GM12878 (cell line): Measurements from ENCODE around the gene IFI27L2. TPM values are rescaled to one million over a fixed set of nuclear protein-coding genes. Genes with fewer than 3 reads are reported as not detected.

ENCODE experiments used
- CBX5 ChIP-seq: sonication (generic); IDR thresholded peaks from 2 replicates; pipeline ENCODE4 v1.6.1; 2016; ENCODE audit warnings: low read depth, moderate library complexity, mild to moderate bottlenecking, inconsistent platforms
- DPF2 ChIP-seq: fragments of 450-650 bp; IDR thresholded peaks from 2 replicates; pipeline ENCODE4 v1.6.1; 2017; ENCODE audit warnings: mild to moderate bottlenecking
- JUNB ChIP-seq: IDR thresholded peaks from 2 replicates; pipeline ENCODE4 v1.6.1; 2016; ENCODE audit warnings: antibody characterized with exemption, mild to moderate bottlenecking
- PAX8 ChIP-seq: fragments of 450-650 bp; IDR thresholded peaks from 2 replicates; pipeline ENCODE4 v1.6.1; 2017; ENCODE audit warnings: mild to moderate bottlenecking, moderate library complexity
- SIN3A ChIP-seq: IDR thresholded peaks from 2 replicates; pipeline ENCODE4 v1.6.1; 2012; ENCODE audit warnings: low read depth, low read length, improper control_type of control experiment
- SMC3 ChIP-seq: IDR thresholded peaks from 2 replicates; pipeline ENCODE4 v1.6.1; 2011; ENCODE audit warnings: low read length, improper control_type of control experiment, borderline replicate concordance
- ZBED1 ChIP-seq: IDR thresholded peaks from 2 replicates; pipeline ENCODE4 v1.6.1; 2016; ENCODE audit warnings: borderline replicate concordance
- ZNF217 ChIP-seq: fragments of 450-650 bp; IDR thresholded peaks from 2 replicates; pipeline ENCODE4 v1.6.1; 2017; ENCODE audit warnings: antibody characterized with exemption, mild to moderate bottlenecking
- polyA plus RNA-seq, 11 experiments: library from polyadenylated mRNA; depleted of rRNA in 4 of 11; unstranded in 6 of 11; stranded (reverse) in 5 of 11; fragments of >200 nt; fragmentation: Nextera tagmentation in 4 of 11; fragmentation: Illumina TruSeq in 1 of 11; extraction: Ambion mirVana in 4 of 11; extraction: Trizol in 1 of 11; gene quantifications; 1 replicate in 1 of 11; 2 replicates in 10 of 11; pipeline versions ENCODE4 v1.2.1 to v1.2.3, GENCODE V29; 2011 to 2016; ENCODE audit warnings: inconsistent platforms in 2 of 11, missing spikeins in 2 of 11, low read depth in 1 of 11
- total RNA-seq, 4 experiments: library from RNA; depleted of rRNA in 3 of 4; stranded (reverse); fragments of >200 nt in 3 of 4; fragmentation: Illumina TruSeq in 1 of 4; extraction: Trizol in 1 of 4; gene quantifications; 2 replicates each; pipeline versions ENCODE4 v1.2.1 to v1.2.3, GENCODE V29; 2013 to 2021
- TF ChIP-seq, protein P1 (sequence below): fragments of 150-350 bp; IDR thresholded peaks from 2 replicates; pipeline ENCODE4 v1.6.1; 2016; ENCODE audit warnings: low read depth, low read length

Gene IFI27L2
- total and polyA plus RNA-seq, 10 of the 15 experiments (the other 5 are each of a cell fraction or from before 2014, with no cell fraction given), result 26.6 to 134 (median 60.3) TPM

DNA sequence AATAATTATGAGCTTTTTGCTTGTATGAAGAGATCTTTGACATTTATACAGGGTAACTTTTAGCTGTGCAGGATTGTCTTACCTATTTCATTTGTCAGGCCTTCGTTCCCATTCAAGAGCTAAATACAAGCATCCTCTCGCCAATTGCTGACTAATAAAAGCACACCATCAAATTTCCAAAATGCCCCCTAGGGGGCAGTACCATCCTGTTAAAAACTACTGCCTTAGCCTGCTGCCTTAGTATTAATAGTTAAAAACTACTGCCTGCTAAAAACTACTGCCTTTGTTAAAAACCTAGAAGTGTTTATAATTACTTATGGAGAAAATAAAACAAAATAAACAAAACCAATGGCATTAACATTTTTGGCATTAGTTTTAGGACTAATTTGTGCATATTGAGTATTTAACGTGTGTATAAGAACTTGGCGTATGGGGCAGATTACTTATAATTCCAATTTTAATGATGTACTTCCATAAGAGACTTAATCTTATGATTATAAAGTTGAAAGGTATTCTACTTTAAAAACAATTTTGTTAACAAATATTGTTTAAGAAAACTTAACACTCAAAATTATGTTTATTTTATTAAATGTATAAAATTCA lies 3.0 kb upstream of the IFI27L2 start (continued):
- peak; percentile 43; the same call in 1 of the 2 replicates for TF ChIP-seq JUNB
- no peak for TF ChIP-seq ZBED1
- TF ChIP-seq ZNF217, result no peak
- TF ChIP-seq DPF2, result no peak
- TF ChIP-seq PAX8, result no peak
- TF ChIP-seq, protein P1, sequence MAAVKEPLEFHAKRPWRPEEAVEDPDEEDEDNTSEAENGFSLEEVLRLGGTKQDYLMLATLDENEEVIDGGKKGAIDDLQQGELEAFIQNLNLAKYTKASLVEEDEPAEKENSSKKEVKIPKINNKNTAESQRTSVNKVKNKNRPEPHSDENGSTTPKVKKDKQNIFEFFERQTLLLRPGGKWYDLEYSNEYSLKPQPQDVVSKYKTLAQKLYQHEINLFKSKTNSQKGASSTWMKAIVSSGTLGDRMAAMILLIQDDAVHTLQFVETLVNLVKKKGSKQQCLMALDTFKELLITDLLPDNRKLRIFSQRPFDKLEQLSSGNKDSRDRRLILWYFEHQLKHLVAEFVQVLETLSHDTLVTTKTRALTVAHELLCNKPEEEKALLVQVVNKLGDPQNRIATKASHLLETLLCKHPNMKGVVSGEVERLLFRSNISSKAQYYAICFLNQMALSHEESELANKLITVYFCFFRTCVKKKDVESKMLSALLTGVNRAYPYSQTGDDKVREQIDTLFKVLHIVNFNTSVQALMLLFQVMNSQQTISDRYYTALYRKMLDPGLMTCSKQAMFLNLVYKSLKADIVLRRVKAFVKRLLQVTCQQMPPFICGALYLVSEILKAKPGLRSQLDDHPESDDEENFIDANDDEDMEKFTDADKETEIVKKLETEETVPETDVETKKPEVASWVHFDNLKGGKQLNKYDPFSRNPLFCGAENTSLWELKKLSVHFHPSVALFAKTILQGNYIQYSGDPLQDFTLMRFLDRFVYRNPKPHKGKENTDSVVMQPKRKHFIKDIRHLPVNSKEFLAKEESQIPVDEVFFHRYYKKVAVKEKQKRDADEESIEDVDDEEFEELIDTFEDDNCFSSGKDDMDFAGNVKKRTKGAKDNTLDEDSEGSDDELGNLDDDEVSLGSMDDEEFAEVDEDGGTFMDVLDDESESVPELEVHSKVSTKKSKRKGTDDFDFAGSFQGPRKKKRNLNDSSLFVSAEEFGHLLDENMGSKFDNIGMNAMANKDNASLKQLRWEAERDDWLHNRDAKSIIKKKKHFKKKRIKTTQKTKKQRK, result no peak
- no peak for TF ChIP-seq SIN3A
- no peak for TF ChIP-seq CBX5
- peak; percentile 31; the same call in 1 of the 2 replicates for TF ChIP-seq SMC3
